HG03039 (cell line): ENCODE results near the gene GRHL1.
"Not testable (repeated sequence)": the region's sequence is repeated elsewhere in the genome, so short reads cannot be mapped to it uniquely, and the experiment has no call there.

Experiments
- ATAC-seq: cut with Tn5 transposase; IDR thresholded peaks from one replicate; pipeline ENCODE4 v1.9.1; 2021; ENCODE audit warnings: mild to moderate bottlenecking, moderate library complexity; ENCODE audit not compliant: unreplicated experiment

Gene GRHL1

GRCh38 chr2:10019602-10020400 is 68.3 kb downstream of the GRHL1 start:
- ATAC-seq, result no peak

- no peak for ATAC-seq
These were observed 70.5 kb downstream of the GRHL1 start for GRCh38 chr2:10022041-10022421.

GRCh38 chr2:10022445-10022844 is 71.0 kb downstream of the GRHL1 start:
- ATAC-seq, result no peak

- no peak for ATAC-seq
These were observed 71.6 kb downstream of the GRHL1 start for GRCh38 chr2:10022966-10023662.

- no peak for ATAC-seq
These were observed 75.6 kb downstream of the GRHL1 start for GRCh38 chr2:10026940-10027569.

GRCh38 chr2:10027660-10028330 is 76.3 kb downstream of the GRHL1 start:
- no peak for ATAC-seq

- no peak for ATAC-seq
These were observed 77.0 kb downstream of the GRHL1 start for GRCh38 chr2:10028407-10028987.

GRCh38 chr2:10028988-10029874 is 77.7 kb downstream of the GRHL1 start:
- ATAC-seq, result no peak

GRCh38 chr2:10029875-10030223 is 78.4 kb downstream of the GRHL1 start:
- ATAC-seq, result no peak

GRCh38 chr2:10030311-10030736 is 78.8 kb downstream of the GRHL1 start:
- ATAC-seq, result no peak

- not testable (repeated sequence) for ATAC-seq
These were observed 79.3 kb downstream of the GRHL1 start for GRCh38 chr2:10030798-10031197.

GRCh38 chr2:10031886-10032745 is 80.6 kb downstream of the GRHL1 start:
- no peak for ATAC-seq

- ATAC-seq, result no peak
These were observed 81.2 kb downstream of the GRHL1 start for GRCh38 chr2:10032746-10033105.

- ATAC-seq, result no peak
These were observed 81.9 kb downstream of the GRHL1 start for GRCh38 chr2:10033251-10034006.

- no peak for ATAC-seq
These were observed 83.0 kb downstream of the GRHL1 start for GRCh38 chr2:10034333-10035052.

GRCh38 chr2:10035053-10035422 is 83.5 kb downstream of the GRHL1 start:
- no peak for ATAC-seq

GRCh38 chr2:10035633-10036032 is 84.1 kb downstream of the GRHL1 start:
- no peak for ATAC-seq
